CD14-positive monocyte (primary cell): ENCODE data around the gene SHE. TPM values are rescaled to one million over a fixed set of nuclear protein-coding genes. Genes with fewer than 3 reads are reported as not detected.

Experiments used
- DNase-seq, 3 donors: peaks; one replicate each; pipeline ENCODE4 v3.0.0-alpha.2; 2011 to 2022
- H2AFZ ChIP-seq: 2 replicates; pipeline ENCODE4 v1.6.0; 2012; ENCODE audit warnings: mild to moderate bottlenecking, low read depth, low read length, inconsistent platforms; ENCODE audit not compliant: insufficient read depth, poor library complexity, severe bottlenecking
- H3K27ac ChIP-seq, 2 donors: 1 replicate in 1 of 2; 2 replicates in 1 of 2; pipeline ENCODE4 v1.5.1; 2012 to 2013; ENCODE audit warnings: low read length in 2 of 2, control low read depth in 1 of 2, inconsistent platforms in 1 of 2, low read depth in 1 of 2, mild to moderate bottlenecking in 1 of 2
- H3K27me3 ChIP-seq, 2 donors: one replicate each; pipeline versions ENCODE4 v1.6.0 to v1.6.1; 2011 to 2013; ENCODE audit warnings: low read length in 2 of 2; ENCODE audit not compliant: control insufficient read depth in 2 of 2, insufficient read depth in 2 of 2
- H3K36me3 ChIP-seq, 2 donors: replicated peaks in 1 of 2; 1 replicate in 1 of 2; 2 replicates in 1 of 2; pipeline versions ENCODE4 v1.5.1 to v1.6.1; 2012 to 2013; ENCODE audit warnings: low read length in 2 of 2, control low read depth in 1 of 2, inconsistent platforms in 1 of 2, mild to moderate bottlenecking in 1 of 2; ENCODE audit not compliant: insufficient read depth in 2 of 2, control insufficient read depth in 1 of 2
- H3K4me1 ChIP-seq, 2 donors: 1 replicate in 1 of 2; 2 replicates in 1 of 2; pipeline versions ENCODE4 v1.5.1 to v1.6.1; 2012 to 2013; ENCODE audit warnings: low read length in 2 of 2, control low read depth in 1 of 2, inconsistent platforms in 1 of 2, mild to moderate bottlenecking in 1 of 2, moderate library complexity in 1 of 2; ENCODE audit not compliant: insufficient read depth in 2 of 2, control insufficient read depth in 1 of 2
- H3K4me2 ChIP-seq: replicated peaks from 2 replicates; pipeline ENCODE3; 2012; ENCODE audit warnings: low read length, moderate library complexity, mild to moderate bottlenecking; ENCODE audit not compliant: poor library complexity, severe bottlenecking; ENCODE audit errors: extremely low read depth
- H3K4me3 ChIP-seq, 3 experiments: fragments of 200-600 bp in 1 of 3; sonication (generic) in 1 of 3; replicated peaks in 1 of 3; 1 replicate in 2 of 3; 2 replicates in 1 of 3; pipeline ENCODE4 v1.5.1; 2011 to 2013; ENCODE audit warnings: low read length in 3 of 3, mild to moderate bottlenecking in 3 of 3, control low read depth in 2 of 3, low read depth in 2 of 3, inconsistent platforms in 1 of 3, moderate library complexity in 1 of 3
- H3K79me2 ChIP-seq: 2 replicates; pipeline ENCODE4 v1.6.0; 2012; ENCODE audit warnings: mild to moderate bottlenecking, control low read depth, inconsistent platforms, low read length, moderate library complexity; ENCODE audit not compliant: insufficient read depth
- H3K9ac ChIP-seq: 2 replicates; pipeline ENCODE4 v1.6.0; 2017; ENCODE audit warnings: low read length, mild to moderate bottlenecking; ENCODE audit not compliant: insufficient read depth, poor library complexity, severe bottlenecking
- H3K9me3 ChIP-seq, 2 donors: replicated peaks in 1 of 2; 1 replicate in 1 of 2; 2 replicates in 1 of 2; pipeline versions ENCODE4 v1.5.1 to v1.6.1; 2012 to 2013; ENCODE audit warnings: low read length in 2 of 2, control low read depth in 1 of 2; ENCODE audit not compliant: control insufficient read depth in 1 of 2, insufficient read depth in 1 of 2
- H4K20me1 ChIP-seq: 2 replicates; pipeline ENCODE4 v1.6.0; 2012; ENCODE audit warnings: mild to moderate bottlenecking, low read length, control low read depth, moderate library complexity; ENCODE audit not compliant: insufficient read depth
- H3K27ac Mint-ChIP-seq, 7 donors: one replicate each; pipeline ENCODE4 v1.8.0; 2020; ENCODE audit warnings: mild to moderate bottlenecking in 7 of 7, mixed read lengths in 7 of 7, moderate library complexity in 6 of 7, inconsistent platforms in 2 of 7
- H3K27me3 Mint-ChIP-seq, 3 donors: one replicate each; pipeline ENCODE4 v1.8.0; 2021 to 2022; ENCODE audit warnings: low read depth in 3 of 3, mild to moderate bottlenecking in 3 of 3, mixed read lengths in 3 of 3, moderate library complexity in 3 of 3, inconsistent platforms in 1 of 3
- H3K36me3 Mint-ChIP-seq, 2 donors: one replicate each; pipeline ENCODE4 v1.8.0; 2020; ENCODE audit warnings: mixed read lengths in 2 of 2, inconsistent platforms in 1 of 2, mild to moderate bottlenecking in 1 of 2
- H3K4me1 Mint-ChIP-seq: one replicate; pipeline ENCODE4 v1.8.0; 2020; ENCODE audit warnings: mild to moderate bottlenecking, mixed read lengths
- H3K4me3 Mint-ChIP-seq, 2 donors: one replicate each; pipeline ENCODE4 v1.8.0; 2020; ENCODE audit warnings: mild to moderate bottlenecking in 2 of 2, mixed read lengths in 2 of 2, moderate library complexity in 1 of 2
- H3K9me3 Mint-ChIP-seq, 7 donors: one replicate each; pipeline ENCODE4 v1.8.0; 2020 to 2022; ENCODE audit warnings: mixed read lengths in 7 of 7, mild to moderate bottlenecking in 6 of 7, moderate library complexity in 6 of 7, inconsistent platforms in 2 of 7
- WGBS: methylation state at CpG from one replicate; pipeline ENCODE4 v1.1.5; 2013; ENCODE audit warnings: missing lambda C conversion rate; ENCODE audit not compliant: insufficient coverage; 5-methylcytosine and 5-hydroxymethylcytosine counted together
- intact Hi-C, 2 donors: fragments of 100-400 bp; cut with micrococcal nuclease; formaldehyde crosslinking; loops; one replicate each; pipeline versions ENCODE4 v1.15.0 to v1.15.1; 2023
- polyA plus RNA-seq, 3 donors: library from polyadenylated mRNA; depleted of rRNA in 1 of 3; unstranded in 2 of 3; stranded (reverse) in 1 of 3; fragments of 300-500 nt in 2 of 3; fragments of >200 nt in 1 of 3; fragmentation: Illumina TruSeq in 2 of 3; gene quantifications; 1 replicate in 2 of 3; 2 replicates in 1 of 3; pipeline ENCODE4 v1.2.3, GENCODE V29; 2012 to 2021
- TF ChIP-seq, protein P1 (sequence below): fragments of 200-600 bp; IDR thresholded peaks from one replicate; pipeline ENCODE4 v1.8.0; 2022; ENCODE audit warnings: antibody characterized with exemption, mild to moderate bottlenecking

SHE gene
- polyA plus RNA-seq, 3 donors, result not detected

- intact Hi-C loops, result loop anchor here (5.0 to 10.0 kb wide), 2 partner anchors 393 to 401 kb away; no protein-coding TSS in a partner anchor
- H3K27ac ChIP-seq, result no peak overlapping the region
Measured at GRCh38 chr1:154483941-154484803, 18.0 kb downstream of the SHE start.

GRCh38 chr1:154481053-154481452 lies 21.2 kb downstream of the SHE start:
- Histone ChIP-seq H2AFZ (no peak overlapping the region), H3K4me3 (no peak overlapping the region), H3K27me3 (no peaks in the 10 kb centered on the region), H3K79me2 (no peaks in the 10 kb centered on the region), H3K4me2 (no peak overlapping the region), H3K27ac (no peak overlapping the region), H3K9me3 (no peaks in the 10 kb centered on the region), H3K4me1 (peaks cover 29 to 48% of the 10 kb centered on the region in 2 donors), H4K20me1 (no peaks in the 10 kb centered on the region), H3K36me3 (no peaks in the 10 kb centered on the region), H3K9ac (no peak overlapping the region)
- intact Hi-C loops, result loop anchor here (2.0 to 10.0 kb wide), 3 partner anchors 66 to 404 kb away; no protein-coding TSS in a partner anchor
- TF ChIP-seq, protein P1, sequence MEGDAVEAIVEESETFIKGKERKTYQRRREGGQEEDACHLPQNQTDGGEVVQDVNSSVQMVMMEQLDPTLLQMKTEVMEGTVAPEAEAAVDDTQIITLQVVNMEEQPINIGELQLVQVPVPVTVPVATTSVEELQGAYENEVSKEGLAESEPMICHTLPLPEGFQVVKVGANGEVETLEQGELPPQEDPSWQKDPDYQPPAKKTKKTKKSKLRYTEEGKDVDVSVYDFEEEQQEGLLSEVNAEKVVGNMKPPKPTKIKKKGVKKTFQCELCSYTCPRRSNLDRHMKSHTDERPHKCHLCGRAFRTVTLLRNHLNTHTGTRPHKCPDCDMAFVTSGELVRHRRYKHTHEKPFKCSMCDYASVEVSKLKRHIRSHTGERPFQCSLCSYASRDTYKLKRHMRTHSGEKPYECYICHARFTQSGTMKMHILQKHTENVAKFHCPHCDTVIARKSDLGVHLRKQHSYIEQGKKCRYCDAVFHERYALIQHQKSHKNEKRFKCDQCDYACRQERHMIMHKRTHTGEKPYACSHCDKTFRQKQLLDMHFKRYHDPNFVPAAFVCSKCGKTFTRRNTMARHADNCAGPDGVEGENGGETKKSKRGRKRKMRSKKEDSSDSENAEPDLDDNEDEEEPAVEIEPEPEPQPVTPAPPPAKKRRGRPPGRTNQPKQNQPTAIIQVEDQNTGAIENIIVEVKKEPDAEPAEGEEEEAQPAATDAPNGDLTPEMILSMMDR, result no peak
- H3K4me1 Mint-ChIP-seq, result peaks cover 41% of the 10 kb centered on the region
- no peak overlapping the region for H3K27ac Mint-ChIP-seq
- peaks cover 0 to 2% (median 0%) of the 10 kb centered on the region in 3 donors for H3K27me3 Mint-ChIP-seq
- H3K4me3 Mint-ChIP-seq, result no peak overlapping the region
- peaks cover 0 to 2% (median 0%) of the 10 kb centered on the region in 7 donors for H3K9me3 Mint-ChIP-seq
- no CpG with 5 or more reads among the region's 1 CpG for WGBS
- DNase-seq, result no peak
- H3K36me3 Mint-ChIP-seq, result no peaks in the 10 kb centered on the region

More at GRCh38 chr1:154483941-154484803, 18.0 kb downstream of the SHE start:
- no peak for DNase-seq
- TF ChIP-seq, protein P1, result no peak
- H3K9me3 ChIP-seq, result no peaks in the 10 kb centered on the region
- H2AFZ ChIP-seq, result no peak overlapping the region
- no peak overlapping the region for H3K4me3 Mint-ChIP-seq
- H3K4me3 ChIP-seq, result no peak overlapping the region
- H3K27ac Mint-ChIP-seq, result no peak overlapping the region
- no peak overlapping the region for H3K9ac ChIP-seq
- H3K4me1 ChIP-seq, result peaks cover 34 to 52% of the 10 kb centered on the region in 2 donors
- no peaks in the 10 kb centered on the region for H3K36me3 ChIP-seq
- H4K20me1 ChIP-seq, result no peaks in the 10 kb centered on the region
- H3K27me3 Mint-ChIP-seq, result peaks cover 0 to 2% (median 0%) of the 10 kb centered on the region in 3 donors
- no peaks in the 10 kb centered on the region for H3K79me2 ChIP-seq
- peaks cover 0 to 2% (median 0%) of the 10 kb centered on the region in 7 donors for H3K9me3 Mint-ChIP-seq
- H3K36me3 Mint-ChIP-seq, result peaks cover 0 to 2% of the 10 kb centered on the region in 2 donors
- no peak overlapping the region for H3K4me2 ChIP-seq
- H3K27me3 ChIP-seq, result no peaks in the 10 kb centered on the region
- 77% methylated on average over 9 of the region's 14 CpGs for WGBS
- peaks cover 40% of the 10 kb centered on the region for H3K4me1 Mint-ChIP-seq
